K562 (cell line): ENCODE results near the gene TMEM87B. TPM values are rescaled to one million over a fixed set of nuclear protein-coding genes. Genes with fewer than 3 reads are reported as not detected.

Source experiments
- ARNT ChIP-seq, 2 experiments: fragments of 450-650 bp; IDR thresholded peaks; 2 replicates each; pipeline ENCODE4 v1.6.1; 2016; ENCODE audit warnings: mild to moderate bottlenecking in 1 of 2
- ATF1 ChIP-seq, 2 experiments: fragments of 450-650 bp in 1 of 2; IDR thresholded peaks; 2 replicates each; pipeline ENCODE4 v1.6.1; 2016; ENCODE audit warnings: missing compliant biosample characterization in 1 of 2, missing genetic modification characterization in 1 of 2
- EGR1 ChIP-seq: fragments of 450-650 bp; conservative IDR thresholded peaks from 2 replicates; pipeline ENCODE4 v1.6.1; 2017; ENCODE audit warnings: mild to moderate bottlenecking
- ETV5 ChIP-seq: sonication (generic); formaldehyde crosslinking; IDR thresholded peaks from 2 replicates; pipeline ENCODE4 v1.4.0; 2020; ENCODE audit warnings: low read depth, mild to moderate bottlenecking, missing genetic modification reagents
- EZH2 ChIP-seq: IDR thresholded peaks from 2 replicates; pipeline ENCODE4 v1.6.1; 2012; ENCODE audit warnings: low read depth, mild to moderate bottlenecking, inconsistent platforms, low read length, borderline replicate concordance
- HNRNPUL1 ChIP-seq: fragments of 200-400 bp; formaldehyde crosslinking; IDR thresholded peaks from 2 replicates; pipeline ENCODE4 v1.6.1; 2017; ENCODE audit warnings: low read length
- ILF3 ChIP-seq: fragments of 450-650 bp; IDR thresholded peaks from 2 replicates; pipeline ENCODE4 v1.6.1; 2018; ENCODE audit warnings: antibody characterized with exemption, mild to moderate bottlenecking, moderate library complexity, borderline replicate concordance
- KLF1 ChIP-seq: fragments of 450-650 bp; IDR thresholded peaks from 2 replicates; pipeline ENCODE4 v1.6.1; 2016; ENCODE audit warnings: missing genetic modification characterization, missing compliant biosample characterization
- MYNN ChIP-seq, 2 experiments: sonication (generic); formaldehyde crosslinking in 1 of 2; IDR thresholded peaks; 2 replicates each; pipeline versions ENCODE4 v1.5.0 to v1.6.1; 2016 to 2020; ENCODE audit warnings: antibody characterized with exemption in 1 of 2, missing genetic modification reagents in 1 of 2
- PML ChIP-seq: IDR thresholded peaks from 2 replicates; pipeline ENCODE4 v1.6.1; 2012; ENCODE audit warnings: low read length, inconsistent platforms
- SMARCA4 ChIP-seq: fragments of 450-650 bp; IDR thresholded peaks from 2 replicates; pipeline ENCODE4 v1.6.1; 2016
- SMARCC2 ChIP-seq: fragments of 450-650 bp; IDR thresholded peaks from 2 replicates; pipeline ENCODE4 v1.6.1; 2017; ENCODE audit warnings: antibody characterized with exemption, moderate library complexity, mild to moderate bottlenecking, low read depth
- SNIP1 ChIP-seq: fragments of 450-650 bp; IDR thresholded peaks from 2 replicates; pipeline ENCODE4 v1.7.1; 2017; ENCODE audit warnings: low read depth, mild to moderate bottlenecking
- SRSF3 ChIP-seq: fragments of 200-400 bp; formaldehyde crosslinking; IDR thresholded peaks from 2 replicates; pipeline ENCODE4 v1.6.1; 2016; ENCODE audit warnings: mild to moderate bottlenecking, low read length, moderate library complexity; ENCODE audit not compliant: insufficient read depth
- ZKSCAN8 ChIP-seq: fragments of 200-800 bp; sonication (Bioruptor generic); IDR thresholded peaks from 2 replicates; pipeline ENCODE4 v1.6.1; 2016; ENCODE audit warnings: missing genetic modification characterization, missing compliant biosample characterization
- ZNF707 ChIP-seq: fragments of 250-450 bp; sonication (Bioruptor Pico); conservative IDR thresholded peaks from 2 replicates; pipeline ENCODE4 v1.8.0; 2022; ENCODE audit warnings: inconsistent platforms, mild to moderate bottlenecking, moderate library complexity
- polyA plus RNA-seq, 8 experiments: library from polyadenylated mRNA; depleted of rRNA in 4 of 8; stranded (reverse) in 5 of 8; unstranded in 3 of 8; fragments of >200 nt; fragmentation: Nextera tagmentation in 2 of 8; fragmentation: Illumina TruSeq in 1 of 8; extraction: Ambion mirVana in 2 of 8; extraction: Trizol in 1 of 8; gene quantifications; 2 replicates each; pipeline versions ENCODE4 v1.2.1 to v1.2.3, GENCODE V29; 2011 to 2014; ENCODE audit warnings: inconsistent platforms in 1 of 8, missing spikeins in 1 of 8
- total RNA-seq, 7 experiments: library from RNA; depleted of rRNA in 6 of 7; stranded (reverse); fragments of >200 nt in 6 of 7; fragmentation: Illumina TruSeq in 2 of 7; extraction: Trizol in 2 of 7; gene quantifications; 2 replicates each; pipeline versions ENCODE4 v1.2.1 to v1.2.3, GENCODE V29; 2011 to 2021; ENCODE audit warnings: low replicate concordance in 1 of 7
- TF ChIP-seq, protein P1 (sequence below): sonication (generic); formaldehyde crosslinking; IDR thresholded peaks from 2 replicates; pipeline ENCODE4 v1.8.1; 2023; ENCODE audit warnings: missing genetic modification reagents, mild to moderate bottlenecking, borderline replicate concordance
- TF ChIP-seq, protein P2 (sequence below), 2 experiments: fragments of 450-650 bp in 1 of 2; sonication (generic) in 1 of 2; formaldehyde crosslinking; conservative IDR thresholded peaks; 2 replicates each; pipeline versions ENCODE4 v1.4.0 to v1.8.1; 2020 to 2022; ENCODE audit warnings: mild to moderate bottlenecking in 1 of 2, missing genetic modification reagents in 1 of 2
- TF ChIP-seq, protein P3 (sequence below): sonication (generic); formaldehyde crosslinking; IDR thresholded peaks from 2 replicates; pipeline ENCODE4 v1.9.0; 2022; ENCODE audit warnings: mild to moderate bottlenecking, missing genetic modification reagents
- TF ChIP-seq, protein P4 (sequence below): IDR thresholded peaks from 3 replicates; pipeline ENCODE4 v1.6.1; 2011; ENCODE audit warnings: borderline replicate concordance, mild to moderate bottlenecking; ENCODE audit not compliant: insufficient read length, insufficient read depth
- TF ChIP-seq, protein P5 (sequence below): fragments of 450-650 bp; IDR thresholded peaks from 2 replicates; pipeline ENCODE4 v1.6.1; 2016; ENCODE audit warnings: low read depth, mild to moderate bottlenecking, moderate library complexity

TMEM87B gene
- total and polyA plus RNA-seq, 9 of the 15 experiments (the other 6 are each of a cell fraction or from before 2014, with no cell fraction given): 3.7 to 17.1 (median 11.0) TPM

DNA sequence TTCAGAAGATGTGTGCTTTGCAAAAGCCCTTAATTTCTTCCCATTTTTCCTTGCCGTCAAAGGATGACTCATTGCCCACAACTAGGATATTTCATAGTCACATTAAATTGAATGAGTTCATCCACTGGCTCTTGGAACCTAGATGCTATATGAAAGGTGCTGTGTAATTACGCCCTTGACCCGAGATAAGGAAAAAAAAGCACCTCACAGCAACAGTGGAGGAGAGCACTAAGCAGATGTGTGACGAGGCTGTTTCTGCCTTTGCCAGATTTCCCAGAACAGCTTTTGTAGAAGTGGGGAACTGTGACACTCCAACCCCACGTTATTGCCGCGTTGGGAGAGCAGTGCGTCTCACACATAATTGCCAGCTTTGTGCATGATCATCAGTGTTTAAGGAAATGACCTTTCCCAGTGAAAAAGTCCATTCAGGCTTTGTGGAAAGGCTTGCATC is 33.3 kb upstream of the TMEM87B start (continued):
- TF ChIP-seq, protein P1, sequence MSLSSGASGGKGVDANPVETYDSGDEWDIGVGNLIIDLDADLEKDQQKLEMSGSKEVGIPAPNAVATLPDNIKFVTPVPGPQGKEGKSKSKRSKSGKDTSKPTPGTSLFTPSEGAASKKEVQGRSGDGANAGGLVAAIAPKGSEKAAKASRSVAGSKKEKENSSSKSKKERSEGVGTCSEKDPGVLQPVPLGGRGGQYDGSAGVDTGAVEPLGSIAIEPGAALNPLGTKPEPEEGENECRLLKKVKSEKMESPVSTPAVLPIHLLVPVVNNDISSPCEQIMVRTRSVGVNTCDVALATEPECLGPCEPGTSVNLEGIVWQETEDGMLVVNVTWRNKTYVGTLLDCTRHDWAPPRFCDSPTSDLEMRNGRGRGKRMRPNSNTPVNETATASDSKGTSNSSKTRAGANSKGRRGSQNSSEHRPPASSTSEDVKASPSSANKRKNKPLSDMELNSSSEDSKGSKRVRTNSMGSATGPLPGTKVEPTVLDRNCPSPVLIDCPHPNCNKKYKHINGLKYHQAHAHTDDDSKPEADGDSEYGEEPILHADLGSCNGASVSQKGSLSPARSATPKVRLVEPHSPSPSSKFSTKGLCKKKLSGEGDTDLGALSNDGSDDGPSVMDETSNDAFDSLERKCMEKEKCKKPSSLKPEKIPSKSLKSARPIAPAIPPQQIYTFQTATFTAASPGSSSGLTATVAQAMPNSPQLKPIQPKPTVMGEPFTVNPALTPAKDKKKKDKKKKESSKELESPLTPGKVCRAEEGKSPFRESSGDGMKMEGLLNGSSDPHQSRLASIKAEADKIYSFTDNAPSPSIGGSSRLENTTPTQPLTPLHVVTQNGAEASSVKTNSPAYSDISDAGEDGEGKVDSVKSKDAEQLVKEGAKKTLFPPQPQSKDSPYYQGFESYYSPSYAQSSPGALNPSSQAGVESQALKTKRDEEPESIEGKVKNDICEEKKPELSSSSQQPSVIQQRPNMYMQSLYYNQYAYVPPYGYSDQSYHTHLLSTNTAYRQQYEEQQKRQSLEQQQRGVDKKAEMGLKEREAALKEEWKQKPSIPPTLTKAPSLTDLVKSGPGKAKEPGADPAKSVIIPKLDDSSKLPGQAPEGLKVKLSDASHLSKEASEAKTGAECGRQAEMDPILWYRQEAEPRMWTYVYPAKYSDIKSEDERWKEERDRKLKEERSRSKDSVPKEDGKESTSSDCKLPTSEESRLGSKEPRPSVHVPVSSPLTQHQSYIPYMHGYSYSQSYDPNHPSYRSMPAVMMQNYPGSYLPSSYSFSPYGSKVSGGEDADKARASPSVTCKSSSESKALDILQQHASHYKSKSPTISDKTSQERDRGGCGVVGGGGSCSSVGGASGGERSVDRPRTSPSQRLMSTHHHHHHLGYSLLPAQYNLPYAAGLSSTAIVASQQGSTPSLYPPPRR (CRISPR knock-in tag): no peak
- TF ChIP-seq ZNF707 (CRISPR knock-in tag) (no peak), SMARCA4 (peak; percentile 95), ATF1 (CRISPR knock-in tag; IDR thresholded peaks at IDR 0.05) (no peak), ATF1 (tag; IDR thresholded peaks at IDR 0.05) (peak; percentile 75), PML (peak; percentile 41; the same call in 1 of the 2 replicates), SNIP1 (no peak), EGR1 (no peak), MYNN (IDR thresholded peaks at IDR 0.05) (0 out of 2 replicates have a peak, but pooled peaks have one; percentile 54), MYNN (CRISPR knock-in tag; IDR thresholded peaks at IDR 0.05) (no peak), HNRNPUL1 (no peak), SRSF3 (no peak), KLF1 (tag) (no peak), SMARCC2 (peak; percentile 89), ZKSCAN8 (CRISPR knock-in tag) (no peak), EZH2 (no peak), ILF3 (no peak), ETV5 (0 out of 2 replicates have a peak, but pooled peaks have one; percentile 18), ARNT (IDR thresholded peaks at IDR 0.05) (peak in 1 of 2 experiments; percentile 85; a peak in 2 of 4 replicates)
- TF ChIP-seq, protein P2, sequence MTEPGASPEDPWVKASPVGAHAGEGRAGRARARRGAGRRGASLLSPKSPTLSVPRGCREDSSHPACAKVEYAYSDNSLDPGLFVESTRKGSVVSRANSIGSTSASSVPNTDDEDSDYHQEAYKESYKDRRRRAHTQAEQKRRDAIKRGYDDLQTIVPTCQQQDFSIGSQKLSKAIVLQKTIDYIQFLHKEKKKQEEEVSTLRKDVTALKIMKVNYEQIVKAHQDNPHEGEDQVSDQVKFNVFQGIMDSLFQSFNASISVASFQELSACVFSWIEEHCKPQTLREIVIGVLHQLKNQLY (CRISPR knock-in tag; conservative IDR thresholded peaks at IDR 0.05): no peak
- TF ChIP-seq, protein P3, sequence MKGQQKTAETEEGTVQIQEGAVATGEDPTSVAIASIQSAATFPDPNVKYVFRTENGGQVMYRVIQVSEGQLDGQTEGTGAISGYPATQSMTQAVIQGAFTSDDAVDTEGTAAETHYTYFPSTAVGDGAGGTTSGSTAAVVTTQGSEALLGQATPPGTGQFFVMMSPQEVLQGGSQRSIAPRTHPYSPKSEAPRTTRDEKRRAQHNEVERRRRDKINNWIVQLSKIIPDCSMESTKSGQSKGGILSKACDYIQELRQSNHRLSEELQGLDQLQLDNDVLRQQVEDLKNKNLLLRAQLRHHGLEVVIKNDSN: no peak
- TF ChIP-seq, protein P4, sequence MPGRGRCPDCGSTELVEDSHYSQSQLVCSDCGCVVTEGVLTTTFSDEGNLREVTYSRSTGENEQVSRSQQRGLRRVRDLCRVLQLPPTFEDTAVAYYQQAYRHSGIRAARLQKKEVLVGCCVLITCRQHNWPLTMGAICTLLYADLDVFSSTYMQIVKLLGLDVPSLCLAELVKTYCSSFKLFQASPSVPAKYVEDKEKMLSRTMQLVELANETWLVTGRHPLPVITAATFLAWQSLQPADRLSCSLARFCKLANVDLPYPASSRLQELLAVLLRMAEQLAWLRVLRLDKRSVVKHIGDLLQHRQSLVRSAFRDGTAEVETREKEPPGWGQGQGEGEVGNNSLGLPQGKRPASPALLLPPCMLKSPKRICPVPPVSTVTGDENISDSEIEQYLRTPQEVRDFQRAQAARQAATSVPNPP: no peak
- TF ChIP-seq, protein P5, sequence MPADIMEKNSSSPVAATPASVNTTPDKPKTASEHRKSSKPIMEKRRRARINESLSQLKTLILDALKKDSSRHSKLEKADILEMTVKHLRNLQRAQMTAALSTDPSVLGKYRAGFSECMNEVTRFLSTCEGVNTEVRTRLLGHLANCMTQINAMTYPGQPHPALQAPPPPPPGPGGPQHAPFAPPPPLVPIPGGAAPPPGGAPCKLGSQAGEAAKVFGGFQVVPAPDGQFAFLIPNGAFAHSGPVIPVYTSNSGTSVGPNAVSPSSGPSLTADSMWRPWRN: peak; percentile 54; the same call in 1 of the 2 replicates
